GM18873 (cell line): ENCODE results near the gene NELFB.

Source experiments
- ATAC-seq: cut with Tn5 transposase; IDR thresholded peaks from one replicate; pipeline ENCODE4 v1.9.1; 2021; ENCODE audit warnings: mild to moderate bottlenecking, moderate library complexity, moderate number of reproducible peaks; ENCODE audit not compliant: unreplicated experiment, low FRiP score

Gene NELFB

DNA sequence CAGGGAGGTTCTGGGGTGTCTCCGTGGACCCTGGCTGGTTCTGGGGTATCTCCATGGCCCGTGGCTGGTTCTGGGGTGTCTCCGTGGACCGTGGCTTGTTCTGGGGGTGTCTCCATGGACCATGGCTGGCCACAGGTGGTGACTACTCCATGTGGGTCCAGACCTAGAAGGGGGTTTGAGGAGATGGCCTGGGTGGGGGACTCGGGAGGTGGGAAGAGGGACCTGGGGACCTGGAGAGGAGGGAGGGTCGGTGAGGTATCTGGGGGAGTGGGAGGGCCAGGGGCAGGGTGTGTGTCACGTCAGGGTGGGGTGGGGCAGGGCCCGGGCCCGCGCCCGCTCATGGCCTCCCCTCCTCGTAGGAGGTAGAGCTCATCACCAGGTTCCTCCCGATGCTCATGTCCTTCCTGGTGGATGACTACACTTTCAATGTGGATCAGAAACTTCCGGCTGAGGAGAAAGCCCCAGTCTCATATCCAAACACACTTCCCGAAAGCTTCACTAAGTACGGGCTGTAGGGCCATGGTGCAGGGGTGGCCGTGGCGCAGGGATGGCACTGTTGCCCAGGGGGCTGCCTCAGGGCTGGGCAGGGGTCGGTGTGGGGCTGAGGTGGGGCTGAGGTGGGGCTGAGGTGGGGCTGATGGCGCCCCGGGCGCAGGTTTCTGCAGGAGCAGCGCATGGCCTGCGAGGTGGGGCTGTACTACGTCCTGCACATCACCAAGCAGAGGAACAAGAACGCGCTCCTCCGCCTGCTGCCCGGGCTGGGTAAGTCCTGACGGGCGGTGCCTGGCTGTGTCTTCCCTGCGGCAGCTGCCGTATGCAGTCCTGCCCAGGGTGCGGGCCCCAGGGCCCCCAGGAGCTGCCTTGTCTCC is 11.7 kb downstream of the NELFB start:
- no peak for ATAC-seq

GRCh38 chr9:137267933-137268355 is 12.8 kb downstream of the NELFB start:
- no peak for ATAC-seq

GRCh38 chr9:137268538-137269201 is 13.5 kb downstream of the NELFB start:
- no peak for ATAC-seq

DNA sequence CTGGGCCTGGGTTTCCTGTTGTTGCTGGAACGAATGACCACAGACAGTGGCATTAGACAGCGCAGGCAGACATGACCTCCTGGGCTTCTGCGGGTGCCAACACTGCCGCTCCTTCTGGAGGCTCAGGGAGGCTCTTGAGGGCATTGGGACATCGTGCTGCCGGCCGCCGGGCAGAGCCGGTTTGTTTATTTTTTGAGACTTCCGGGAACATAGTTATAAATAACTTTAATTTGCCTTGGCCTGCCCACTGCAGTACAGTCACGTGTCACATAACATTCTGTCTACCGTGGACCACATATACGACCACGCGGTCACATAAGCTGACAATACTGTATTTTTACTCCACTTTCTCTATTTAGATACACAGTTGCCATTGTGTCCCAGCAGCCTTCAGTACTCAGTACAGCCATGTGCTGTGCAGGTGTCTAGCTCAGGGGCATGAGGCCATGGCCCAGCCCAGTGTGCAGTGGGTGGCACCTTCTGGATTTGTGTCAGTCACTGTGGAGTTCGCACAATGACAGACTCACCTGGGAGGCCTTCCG is 14.2 kb downstream of the NELFB start:
- no peak for ATAC-seq

DNA sequence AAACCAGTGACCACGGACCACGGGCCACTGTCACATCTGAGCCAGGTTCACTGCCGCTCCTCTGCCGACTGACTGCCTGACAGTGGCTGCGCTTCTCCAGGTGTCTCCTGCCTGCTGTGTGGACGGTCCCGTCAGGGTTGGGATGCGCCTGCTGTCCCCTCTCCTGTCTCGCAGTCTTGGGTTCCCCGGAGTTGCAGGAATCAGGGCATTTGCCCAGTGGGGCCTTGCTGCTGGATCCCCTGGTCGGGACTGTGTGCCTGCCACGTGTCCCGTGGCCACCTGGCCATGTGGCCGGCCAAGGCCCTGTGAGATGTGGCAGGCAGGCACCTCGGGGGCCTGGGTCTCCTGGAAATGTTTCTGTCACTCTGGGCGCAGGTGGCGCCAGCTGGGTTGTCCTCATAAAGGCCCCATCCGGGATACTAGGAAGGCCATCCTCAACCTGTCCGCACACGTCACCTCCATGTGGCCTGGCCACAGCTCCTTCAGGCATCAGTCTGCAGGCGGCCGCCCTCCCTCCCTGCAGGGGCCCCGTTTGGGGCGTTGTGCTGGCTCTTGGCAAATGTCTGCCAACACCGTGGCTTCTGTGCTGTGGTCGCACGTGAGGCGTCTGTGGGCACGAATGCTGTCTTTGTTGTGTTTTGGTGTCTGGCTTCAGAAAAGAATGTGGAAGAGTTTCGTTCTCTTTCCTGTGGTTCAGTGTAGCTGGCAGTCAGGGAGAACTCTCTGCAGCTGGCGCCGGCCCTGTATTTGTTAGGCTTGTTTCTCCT is 16.0 kb downstream of the NELFB start:
- no peak for ATAC-seq

DNA sequence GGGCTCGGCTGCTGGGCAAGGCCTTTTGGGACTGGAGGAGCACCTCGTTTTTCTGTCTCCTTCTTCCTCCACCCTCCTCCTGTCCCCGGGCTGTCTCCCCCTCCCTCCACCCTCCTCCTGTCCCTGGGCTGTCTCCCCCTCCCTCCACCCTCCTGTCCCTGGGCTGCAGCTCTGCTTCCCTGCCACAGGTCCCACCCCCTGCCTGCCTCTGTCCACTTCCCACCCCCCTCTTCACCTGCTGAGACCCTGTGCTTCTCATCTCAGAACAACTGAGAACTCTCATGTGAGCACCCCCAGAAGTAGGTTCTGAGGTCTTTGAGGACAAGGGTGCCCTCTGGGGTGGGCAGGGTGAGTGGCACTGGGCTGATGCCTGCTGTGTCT is 16.6 kb downstream of the NELFB start:
- ATAC-seq = no peak

DNA sequence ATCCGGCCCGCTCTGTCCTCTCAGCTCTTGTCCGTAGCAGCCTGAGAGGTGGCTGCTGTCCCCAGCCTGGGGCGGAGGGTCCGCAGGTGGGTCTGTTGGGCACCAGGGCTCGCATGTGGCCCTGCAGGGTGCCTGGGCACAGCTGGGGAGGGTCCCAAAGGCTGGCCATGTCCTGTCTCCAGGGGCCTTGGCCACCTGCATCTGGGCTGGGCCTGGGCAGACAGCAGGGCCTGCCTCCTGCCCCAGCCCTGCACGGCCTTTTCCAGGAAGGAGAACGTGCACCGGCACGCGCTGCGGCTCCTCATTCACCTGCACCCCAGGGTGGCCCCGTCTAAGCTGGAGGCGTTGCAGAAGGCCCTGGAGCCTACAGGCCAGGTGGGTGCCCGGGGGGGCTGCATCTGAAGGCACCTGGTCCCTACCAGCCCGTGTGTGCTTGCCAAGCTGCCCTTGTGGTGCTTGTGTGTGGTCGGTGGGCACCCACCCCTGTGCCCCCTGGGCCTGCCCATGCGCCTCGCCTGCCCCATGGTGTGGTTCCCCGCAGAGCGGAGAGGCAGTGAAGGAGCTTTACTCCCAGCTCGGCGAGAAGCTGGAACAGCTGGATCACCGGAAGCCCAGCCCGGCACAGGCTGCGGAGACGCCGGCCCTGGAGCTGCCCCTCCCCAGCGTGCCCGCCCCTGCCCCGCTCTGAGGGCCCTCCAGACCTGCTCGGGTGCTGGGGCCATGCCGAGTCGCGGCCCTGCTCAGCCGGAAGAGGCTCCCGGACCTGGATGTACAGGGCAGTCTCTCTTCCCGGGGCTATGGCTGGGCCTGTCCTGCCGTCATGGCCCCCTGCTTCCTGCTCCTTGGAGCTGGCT is 17.3 kb downstream of the NELFB start:
- no peak for ATAC-seq

DNA sequence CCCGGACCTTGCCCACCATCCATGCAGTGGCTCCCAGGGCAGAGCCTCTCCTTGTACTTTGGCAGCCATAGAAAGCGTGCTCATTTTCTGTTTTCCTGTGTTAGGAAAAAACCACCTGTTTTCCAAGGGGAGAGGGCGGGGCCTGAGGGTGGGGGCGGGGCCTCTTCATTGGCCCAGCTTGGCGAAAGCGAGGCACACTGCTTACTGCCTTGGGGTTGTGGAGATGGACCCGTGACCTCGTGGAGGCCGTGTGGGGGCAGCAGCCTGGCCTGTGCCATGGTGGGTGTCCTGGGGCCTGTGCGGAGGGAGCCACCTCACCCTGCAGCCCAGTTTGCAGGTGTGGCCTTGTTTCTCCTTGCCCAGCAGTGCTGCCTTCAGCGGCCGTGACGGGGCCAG is 18.0 kb downstream of the NELFB start:
- no peak for ATAC-seq

- no peak for ATAC-seq
These were observed 18.6 kb downstream of the NELFB start for GRCh38 chr9:137273611-137274320.

DNA sequence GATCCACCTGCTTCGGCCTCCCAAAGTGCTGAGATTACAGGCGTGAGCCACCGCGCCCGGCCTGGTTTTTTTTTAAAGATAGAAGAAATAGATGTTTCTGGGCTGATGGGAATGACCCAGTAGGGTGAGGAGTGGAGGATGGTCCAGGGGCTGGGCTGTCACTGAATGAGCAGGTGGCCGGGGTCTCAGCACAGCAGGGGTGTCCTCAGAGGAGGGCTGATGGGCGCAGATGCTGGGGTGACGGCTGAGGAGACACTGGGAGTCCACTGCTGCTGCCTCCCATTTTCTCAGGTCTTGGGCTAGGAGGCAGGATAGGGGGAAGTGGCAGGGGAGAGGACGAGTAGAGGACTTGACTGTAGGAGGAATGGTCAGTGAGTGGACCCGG is 20.1 kb downstream of the NELFB start:
- ATAC-seq = no peak

- no peak for ATAC-seq
These were observed 20.7 kb downstream of the NELFB start for GRCh38 chr9:137275588-137276472.

GRCh38 chr9:137276473-137277328 is 21.6 kb downstream of the NELFB start:
- ATAC-seq = no peak

- ATAC-seq = peak; percentile 64
These were observed 22.4 kb downstream of the NELFB start, which contains the start of gene TOR4A for GRCh38 chr9:137277329-137278041. Gene TOR4A (plus strand): TSS chr9:137277726. CDS start chr9:137278690, 964 bp downstream.

DNA sequence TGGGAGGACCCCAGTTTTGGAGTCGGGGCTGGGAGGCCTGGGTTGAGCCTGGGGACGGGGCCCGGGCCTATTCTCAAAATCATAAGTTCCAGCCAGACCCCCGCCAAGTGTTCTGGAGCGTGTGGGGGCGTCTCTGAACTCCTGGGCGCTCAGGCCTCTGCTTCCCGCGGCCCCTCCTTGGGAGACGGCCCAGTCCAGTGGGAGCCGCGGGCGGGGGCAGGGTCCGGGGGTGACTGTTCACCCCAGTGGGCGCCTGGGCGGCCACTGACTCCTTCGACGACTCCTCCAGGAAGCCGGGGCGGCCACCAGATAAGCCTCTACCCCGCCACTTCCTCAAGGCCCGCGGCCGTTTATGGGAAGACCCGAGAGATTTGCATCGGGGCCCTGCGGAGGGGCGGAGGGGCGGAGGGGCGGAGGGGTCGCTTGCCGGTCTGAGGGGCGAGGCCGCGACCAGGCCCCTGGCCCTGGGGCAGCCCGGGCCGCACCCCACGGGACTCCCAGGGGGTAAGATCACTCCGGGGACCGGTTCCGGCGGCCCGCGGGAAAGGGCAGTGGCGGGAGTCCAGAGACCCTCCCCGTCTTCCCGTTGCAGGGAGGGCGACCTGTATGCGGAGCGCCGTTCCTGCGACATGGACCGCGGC is 23.1 kb downstream of the NELFB start:
- no peak for ATAC-seq

GRCh38 chr9:137278721-137279711 is 23.9 kb downstream of the NELFB start:
- ATAC-seq = no peak
